ENCODE data around the gene FAM151B.
"Not testable (repeated sequence)": the region's sequence is repeated elsewhere in the genome, so short reads cannot be mapped to it uniquely, and the experiment has no call there.

Gene FAM151B

GRCh38 chr5:80503641-80504040 is 15.7 kb downstream of the FAM151B start:
- no peak for DNase-seq (ENCODE audit: low read depth in 2 of 2)

DNA sequence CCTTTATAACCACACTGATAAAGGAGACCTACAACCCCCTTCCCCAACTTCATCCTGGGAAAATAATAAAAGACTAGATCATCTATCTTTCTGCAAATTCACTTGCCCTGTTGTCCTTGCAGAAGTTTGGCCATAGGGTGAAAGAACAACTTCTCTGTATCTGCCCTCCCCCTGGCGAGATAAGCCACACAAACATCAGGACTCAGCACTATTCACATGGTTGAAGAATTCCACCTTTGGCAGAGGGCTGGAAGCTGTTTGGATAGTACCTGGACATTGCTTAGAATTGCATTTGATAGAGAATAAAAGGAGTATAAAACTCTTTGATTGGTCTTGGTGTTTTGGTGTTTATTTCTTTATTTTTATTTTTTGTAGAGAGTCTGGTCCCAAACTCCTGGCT is 16.9 kb downstream of the FAM151B start:
- DNase-seq (ENCODE audit: low read depth in 2 of 2), result no peak

GRCh38 chr5:80507663-80508062 is 19.8 kb downstream of the FAM151B start:
- DNase-seq (ENCODE audit: low read depth in 2 of 2), result no peak

GRCh38 chr5:80508844-80509243 is 20.9 kb downstream of the FAM151B start:
- DNase-seq (ENCODE audit: low read depth in 2 of 2), result no peak

GRCh38 chr5:80509362-80509761 is 21.5 kb downstream of the FAM151B start:
- DNase-seq (ENCODE audit: low read depth in 2 of 2), result no peak

DNA sequence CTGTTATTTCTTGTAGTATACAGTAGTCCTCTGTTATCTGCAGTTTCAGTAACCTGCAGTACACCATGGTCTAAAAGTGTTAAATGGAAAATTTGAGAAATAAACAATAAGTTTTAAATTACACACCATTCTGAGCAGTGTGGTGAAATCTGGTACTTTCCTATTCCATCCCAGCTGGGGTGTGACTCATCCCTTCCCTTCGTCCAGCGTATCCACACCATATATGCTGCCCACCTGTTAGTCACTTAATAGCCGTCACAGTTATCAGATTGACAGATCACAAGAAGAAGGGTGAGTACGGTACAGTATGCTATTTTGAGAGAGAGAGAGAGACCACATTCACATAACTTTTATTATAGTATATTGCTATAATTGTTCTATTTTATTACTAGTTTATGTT is 28.9 kb downstream of the FAM151B start:
- DNase-seq (ENCODE audit: low read depth in 2 of 2), result no peak

DNA sequence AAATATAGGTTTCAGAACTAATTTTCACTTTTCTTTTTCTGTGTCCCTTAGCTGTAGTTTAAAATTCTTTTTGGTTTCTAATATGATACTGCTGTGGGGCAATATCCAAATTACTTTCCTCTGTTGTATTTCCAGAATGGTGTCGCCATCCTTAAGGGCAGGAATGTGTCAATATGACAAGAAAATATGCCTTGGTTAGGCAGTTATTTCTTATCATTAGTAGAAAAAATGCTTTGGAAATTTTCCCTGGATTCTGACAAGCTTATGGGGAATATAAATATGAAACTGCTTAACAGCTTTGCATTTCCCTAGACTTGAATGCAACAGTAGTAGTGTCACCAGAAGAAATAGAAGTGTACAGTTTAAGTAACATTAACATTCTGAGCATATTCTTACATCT is 52.8 kb downstream of the FAM151B start:
- DNase-seq (ENCODE audit: low read depth in 2 of 2), result no peak

DNA sequence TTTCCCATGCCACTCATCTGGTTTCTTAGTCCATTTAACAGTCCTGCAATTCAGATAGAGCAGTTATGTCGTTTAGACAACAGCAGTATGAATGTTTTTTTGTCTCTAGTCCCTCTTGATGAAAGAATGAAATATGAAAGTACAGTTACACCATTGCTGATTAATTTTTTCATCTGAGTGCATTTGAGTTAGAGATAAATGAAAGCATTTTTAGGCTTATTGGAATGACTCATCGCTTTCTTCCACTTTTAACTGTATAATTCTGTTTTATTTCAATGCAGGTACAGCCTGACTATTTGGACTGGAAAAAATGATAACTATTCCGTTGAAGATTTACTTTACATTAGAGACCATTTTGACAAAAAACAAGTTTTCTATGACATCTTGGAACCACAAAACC is 53.5 kb downstream of the FAM151B start:
- no peak for DNase-seq (ENCODE audit: low read depth in 2 of 2)

GRCh38 chr5:80554646-80555045 is 66.7 kb downstream of the FAM151B start:
- DNase-seq (ENCODE audit: low read depth in 2 of 2), result no peak

DNA sequence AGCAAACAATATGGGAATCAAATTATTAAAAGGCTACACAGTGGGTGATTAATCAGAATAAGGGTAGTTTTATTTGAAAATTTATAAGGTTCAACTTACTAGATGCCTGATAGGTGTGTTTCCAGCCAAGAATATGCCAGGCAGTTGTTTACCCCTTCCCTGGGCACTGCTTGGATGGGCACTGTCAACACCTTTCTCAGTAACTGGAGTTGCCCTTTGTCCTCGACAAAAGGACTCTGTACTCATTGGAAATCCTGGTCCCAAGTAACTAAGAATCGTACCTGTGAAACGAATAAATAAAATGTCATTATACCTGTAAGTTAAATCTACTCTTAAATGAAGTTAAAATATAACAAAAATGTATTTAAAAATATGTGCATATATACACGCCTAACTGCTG is 67.2 kb downstream of the FAM151B start:
- DNase-seq (ENCODE audit: low read depth in 2 of 2), result no peak

GRCh38 chr5:80559244-80559643 is 71.3 kb downstream of the FAM151B start:
- no peak for DNase-seq (ENCODE audit: low read depth in 2 of 2)

GRCh38 chr5:80565330-80565729 is 77.4 kb downstream of the FAM151B start:
- DNase-seq (ENCODE audit: low read depth in 2 of 2), result no peak

GRCh38 chr5:80566711-80567259 is 78.9 kb downstream of the FAM151B start:
- DNase-seq (ENCODE audit: low read depth in 2 of 2), result no peak

GRCh38 chr5:80568251-80568650 is 80.4 kb downstream of the FAM151B start:
- no peak for DNase-seq (ENCODE audit: low read depth in 2 of 2)

DNA sequence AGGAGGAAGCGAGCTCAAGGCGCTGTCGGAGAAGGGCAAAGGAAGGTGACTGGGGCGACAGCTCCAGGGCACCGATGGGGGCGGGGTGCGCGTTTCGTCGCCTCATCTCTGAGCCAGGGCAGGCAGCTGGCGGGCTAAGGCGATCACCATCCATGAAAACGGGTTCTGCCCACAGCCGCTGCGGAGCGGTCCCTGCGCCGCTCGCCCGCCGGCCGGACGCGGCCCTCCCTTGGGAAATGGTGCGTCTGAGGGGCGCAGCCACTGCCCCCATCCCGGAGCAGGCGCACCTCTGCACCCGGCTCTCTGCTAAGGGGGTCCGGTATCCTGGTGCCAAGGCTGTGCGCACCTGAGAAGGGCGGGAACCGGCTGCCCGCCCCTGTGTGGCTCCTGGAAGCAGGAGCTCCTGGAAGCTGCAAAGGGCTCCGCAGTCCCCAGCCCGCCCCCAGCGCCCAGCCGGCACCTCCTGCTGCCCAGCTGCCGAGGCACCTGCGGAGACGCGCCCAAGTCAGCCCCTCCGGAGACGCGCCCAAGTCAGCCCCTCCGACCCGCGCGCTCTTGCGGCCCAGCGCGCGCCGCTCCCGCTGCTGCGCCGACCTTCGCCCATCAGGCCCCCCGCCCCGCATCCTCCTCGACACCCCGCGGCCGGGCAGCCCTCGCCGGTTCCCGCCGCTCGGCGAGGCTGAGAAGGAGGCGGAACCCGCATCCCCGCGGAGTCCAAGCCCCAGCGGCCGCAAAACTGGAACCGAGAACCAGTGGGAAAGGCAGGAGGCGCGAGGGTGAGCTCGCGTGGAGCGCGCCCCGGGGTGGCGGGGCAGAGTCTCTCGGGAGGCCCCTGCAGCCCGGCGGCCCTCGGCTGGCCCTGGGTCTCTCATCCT is 81.4 kb downstream of the FAM151B start:
- no peak for DNase-seq (ENCODE audit: low read depth in 2 of 2)

DNA sequence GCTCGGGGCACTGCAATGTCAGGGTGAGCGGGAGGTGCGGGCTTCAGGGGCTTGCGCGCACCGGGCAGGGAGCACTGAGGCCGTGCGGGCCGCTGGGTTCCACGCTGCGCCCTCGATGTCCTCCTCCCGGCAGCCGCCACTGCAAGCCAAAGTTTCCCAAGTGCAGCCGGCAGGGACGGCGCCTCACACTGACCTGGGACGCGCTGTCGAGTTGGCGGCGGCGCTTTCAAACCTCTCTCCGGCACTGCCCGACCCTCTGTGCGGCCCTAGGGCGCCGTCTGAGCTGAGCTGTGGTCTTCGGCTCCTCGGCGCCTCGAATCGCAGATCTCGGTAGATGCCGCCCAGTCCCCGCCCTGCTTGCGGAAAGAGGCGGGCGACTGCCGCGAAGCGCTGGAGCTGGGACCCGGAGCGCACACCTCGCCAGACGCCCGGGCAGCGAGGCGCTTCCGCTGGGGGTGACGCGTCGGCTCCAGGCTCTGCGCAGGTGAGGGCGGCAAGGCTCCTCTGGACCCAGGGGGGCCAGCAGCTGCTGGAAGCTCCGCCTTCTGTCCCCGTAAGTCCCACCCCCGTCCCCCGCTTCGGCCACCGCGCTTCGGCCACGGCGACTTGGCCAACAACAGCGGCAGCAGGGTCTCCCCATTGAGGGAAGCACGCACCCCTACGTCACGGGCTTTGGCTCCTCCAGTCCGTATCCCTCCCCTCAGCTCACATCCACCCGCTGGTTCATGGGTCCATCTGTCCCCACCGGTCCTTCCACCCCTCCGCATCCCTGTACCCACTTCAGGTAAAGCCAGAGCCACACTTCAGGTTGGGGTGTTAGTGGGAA is 82.3 kb downstream of the FAM151B start, which contains the start of gene ANKRD34B:
TSS of gene ANKRD34B (minus strand) at position 320 of the 826 bp plus-strand sequence. CDS start 10,261 bp downstream, outside the sequence.
- no peak for DNase-seq (ENCODE audit: low read depth in 2 of 2)

- DNase-seq (ENCODE audit: low read depth in 2 of 2), result no peak
These were observed 85.2 kb downstream of the FAM151B start for GRCh38 chr5:80573062-80573461.

- DNase-seq (ENCODE audit: low read depth in 2 of 2), result no peak
These were observed 88.5 kb downstream of the FAM151B start for GRCh38 chr5:80576383-80576782.

DNA sequence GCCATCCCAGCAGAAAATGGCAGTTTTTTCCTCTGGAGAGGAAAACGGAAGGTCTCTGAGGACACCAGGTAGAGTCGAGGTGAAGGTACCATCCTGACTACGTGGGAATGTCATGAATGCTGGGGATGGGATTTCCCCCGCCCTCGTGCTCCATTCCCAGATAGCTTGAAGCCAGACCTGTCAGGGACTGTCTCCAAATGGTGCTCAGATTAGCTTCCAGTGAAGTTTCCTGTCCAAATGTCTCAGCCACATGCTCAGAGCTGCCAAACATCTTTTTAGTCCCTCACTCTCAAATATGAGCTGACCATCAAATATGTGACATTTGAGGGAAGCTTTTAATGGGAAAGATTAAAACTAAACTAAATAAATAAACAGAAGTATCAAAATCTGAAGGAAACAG is 89.8 kb downstream of the FAM151B start:
- no peak for DNase-seq (ENCODE audit: low read depth in 2 of 2)

GRCh38 chr5:80579050-80579449 is 91.2 kb downstream of the FAM151B start:
- DNase-seq (ENCODE audit: low read depth in 2 of 2), result no peak

DNA sequence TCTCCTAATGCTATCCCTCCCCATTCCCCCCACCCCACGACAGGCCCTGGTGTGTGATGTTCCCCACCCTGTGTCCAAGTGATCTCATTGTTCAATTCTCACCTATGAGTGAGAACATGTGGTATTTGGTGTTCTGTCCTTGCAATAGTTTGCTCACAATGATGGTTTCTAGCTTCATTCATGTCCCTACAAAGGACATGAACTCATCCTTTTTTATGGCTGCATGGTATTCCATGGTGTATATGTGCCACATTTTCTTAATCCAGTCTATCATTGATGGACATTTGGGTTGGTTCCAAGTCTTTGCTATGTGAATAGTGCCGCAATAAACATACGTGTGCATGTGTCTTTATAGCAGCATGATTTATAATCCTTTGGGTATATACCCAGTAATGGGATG is 92.4 kb downstream of the FAM151B start:
- not testable (repeated sequence) for DNase-seq (ENCODE audit: low read depth in 2 of 2)

DNA sequence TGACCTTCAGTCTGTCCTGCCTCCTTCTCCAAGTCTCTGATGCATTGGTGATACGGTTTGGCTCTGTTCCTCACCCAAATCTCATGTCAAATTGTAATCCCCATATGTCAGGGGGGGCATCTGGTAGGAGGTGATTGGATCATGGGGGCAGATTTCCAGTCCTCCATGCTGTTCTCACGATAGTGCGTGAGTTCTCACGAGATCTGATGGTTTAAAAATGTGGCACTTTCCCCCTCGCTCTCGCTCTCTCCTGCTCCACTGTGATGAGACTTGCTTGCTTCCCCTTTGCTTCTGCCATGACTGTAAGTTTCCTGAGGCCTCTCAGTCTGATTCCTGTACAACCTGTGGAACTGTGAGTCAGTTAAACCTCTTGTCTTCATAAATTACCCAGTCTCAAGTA is 96.9 kb downstream of the FAM151B start:
- no peak for DNase-seq (ENCODE audit: low read depth in 2 of 2)
